SK-MEL-5 (cell line): ENCODE measurements around the gene MIOX. TPM values are rescaled to one million over a fixed set of nuclear protein-coding genes. Genes with fewer than 3 reads are reported as not detected.

Experiments used
- DNase-seq: peaks from one replicate; pipeline ENCODE4 v3.0.0-alpha.2; 2016; ENCODE audit warnings: low read depth, low spot score
- in situ Hi-C: cut with HindIII; loops from 2 replicates; pipeline ENCODE4 v1.10.0; 2016; ENCODE audit warnings: low sequenced_read_pairs, high pct_unique_total_duplicates, low pct_unique_long_range_greater_than_20kb
- total RNA-seq: library from RNA; depleted of rRNA; stranded (reverse); fragments of >200 nt; shearing (Covaris generic); gene quantifications from 2 replicates; pipeline ENCODE4 v1.2.3, GENCODE V29; 2014

The MIOX gene
- total RNA-seq, 1 experiment from 2014 or later = not detected

- in situ Hi-C loops = no loop called here
- no peak for DNase-seq
Observed at GRCh38 chr22:50520826-50521453, 34.3 kb downstream of the MIOX start.

- in situ Hi-C loops = no loop called here
- no peak for DNase-seq
Observed at GRCh38 chr22:50521710-50522109, 35.1 kb downstream of the MIOX start.

- DNase-seq = no peak
- in situ Hi-C loops = no loop called here
Observed at GRCh38 chr22:50522208-50522805, 35.6 kb downstream of the MIOX start.

GRCh38 chr22:50522806-50523438 lies 36.3 kb downstream of the MIOX start:
- no peak for DNase-seq
- in situ Hi-C loops = no loop called here

GRCh38 chr22:50523458-50523805 lies 36.8 kb downstream of the MIOX start:
- in situ Hi-C loops = no loop called here
- no peak for DNase-seq

GRCh38 chr22:50523806-50524675 lies 37.4 kb downstream of the MIOX start:
- DNase-seq = no peak
- in situ Hi-C loops = no loop called here

GRCh38 chr22:50524676-50525103 lies 38.0 kb downstream of the MIOX start:
- in situ Hi-C loops = no loop called here
- no peak for DNase-seq

- in situ Hi-C loops = no loop called here
- DNase-seq = peak; percentile 96
Observed at GRCh38 chr22:50525104-50525857, 38.6 kb downstream of the MIOX start, which contains the start of gene SCO2. SCO2 (minus strand) TSS chr22:50525598; CDS start chr22:50524411, 1,187 bp downstream.

GRCh38 chr22:50525858-50526107 lies 39.1 kb downstream of the MIOX start:
- in situ Hi-C loops = no loop called here
- DNase-seq = no peak

- peak; percentile 76 for DNase-seq
- in situ Hi-C loops = no loop called here
Observed at GRCh38 chr22:50526108-50526833, 39.6 kb downstream of the MIOX start.

GRCh38 chr22:50526834-50527801 lies 40.5 kb downstream of the MIOX start:
- in situ Hi-C loops = no loop called here
- peak; percentile 80 for DNase-seq

GRCh38 chr22:50527921-50528681 lies 41.4 kb downstream of the MIOX start:
- in situ Hi-C loops = no loop called here
- DNase-seq = no peak

- in situ Hi-C loops = no loop called here
- no peak for DNase-seq
Observed at GRCh38 chr22:50528682-50529415, 42.2 kb downstream of the MIOX start.

GRCh38 chr22:50529416-50529896 lies 42.8 kb downstream of the MIOX start:
- in situ Hi-C loops = no loop called here
- DNase-seq = no peak
